ENCODE data around the gene NELL2. TPM values are rescaled to one million over a fixed set of nuclear protein-coding genes. Genes with fewer than 3 reads are reported as not detected.

Gene NELL2
- total and polyA plus RNA-seq, 8 donors: 0.27 to 0.79 (median 0.71) TPM

DNA sequence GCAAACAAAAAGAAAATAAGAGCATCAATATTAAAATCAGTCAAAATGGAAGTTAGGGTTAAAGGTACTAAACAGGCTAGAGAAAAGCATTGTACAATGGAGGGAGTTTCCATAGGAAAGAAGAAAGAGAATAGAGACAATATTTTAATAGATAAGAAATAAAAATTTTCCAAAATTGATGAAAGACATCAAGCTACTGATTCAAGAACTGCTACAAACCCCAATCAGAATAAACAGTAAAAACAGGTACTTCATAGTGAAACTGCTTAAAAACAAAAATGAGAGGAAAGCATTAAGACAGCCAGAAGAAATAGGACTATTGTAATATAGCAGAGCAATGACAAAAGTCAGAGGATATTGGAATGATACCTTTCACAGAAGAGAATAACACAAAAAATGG lies 413.4 kb downstream of the NELL2 start:
- H3K27me3 ChIP-seq: no peaks in the 10 kb centered on the region
- TF ChIP-seq, protein P1, sequence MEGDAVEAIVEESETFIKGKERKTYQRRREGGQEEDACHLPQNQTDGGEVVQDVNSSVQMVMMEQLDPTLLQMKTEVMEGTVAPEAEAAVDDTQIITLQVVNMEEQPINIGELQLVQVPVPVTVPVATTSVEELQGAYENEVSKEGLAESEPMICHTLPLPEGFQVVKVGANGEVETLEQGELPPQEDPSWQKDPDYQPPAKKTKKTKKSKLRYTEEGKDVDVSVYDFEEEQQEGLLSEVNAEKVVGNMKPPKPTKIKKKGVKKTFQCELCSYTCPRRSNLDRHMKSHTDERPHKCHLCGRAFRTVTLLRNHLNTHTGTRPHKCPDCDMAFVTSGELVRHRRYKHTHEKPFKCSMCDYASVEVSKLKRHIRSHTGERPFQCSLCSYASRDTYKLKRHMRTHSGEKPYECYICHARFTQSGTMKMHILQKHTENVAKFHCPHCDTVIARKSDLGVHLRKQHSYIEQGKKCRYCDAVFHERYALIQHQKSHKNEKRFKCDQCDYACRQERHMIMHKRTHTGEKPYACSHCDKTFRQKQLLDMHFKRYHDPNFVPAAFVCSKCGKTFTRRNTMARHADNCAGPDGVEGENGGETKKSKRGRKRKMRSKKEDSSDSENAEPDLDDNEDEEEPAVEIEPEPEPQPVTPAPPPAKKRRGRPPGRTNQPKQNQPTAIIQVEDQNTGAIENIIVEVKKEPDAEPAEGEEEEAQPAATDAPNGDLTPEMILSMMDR (IDR thresholded peaks at IDR 0.05): no peak
- DNase-seq (no peak), FAIRE-seq (no peak), ATAC-seq (no peak)
- H3K9me3 ChIP-seq: no peaks in the 10 kb centered on the region
- H3K4me1 ChIP-seq: no peaks in the 10 kb centered on the region
- H3K36me3 ChIP-seq: no peaks in the 10 kb centered on the region
- intact Hi-C loops (cut with DNase I): no loop called here
- H3K4me3 ChIP-seq: no peak overlapping the region
- H3K27ac ChIP-seq: no peak overlapping the region

DNA sequence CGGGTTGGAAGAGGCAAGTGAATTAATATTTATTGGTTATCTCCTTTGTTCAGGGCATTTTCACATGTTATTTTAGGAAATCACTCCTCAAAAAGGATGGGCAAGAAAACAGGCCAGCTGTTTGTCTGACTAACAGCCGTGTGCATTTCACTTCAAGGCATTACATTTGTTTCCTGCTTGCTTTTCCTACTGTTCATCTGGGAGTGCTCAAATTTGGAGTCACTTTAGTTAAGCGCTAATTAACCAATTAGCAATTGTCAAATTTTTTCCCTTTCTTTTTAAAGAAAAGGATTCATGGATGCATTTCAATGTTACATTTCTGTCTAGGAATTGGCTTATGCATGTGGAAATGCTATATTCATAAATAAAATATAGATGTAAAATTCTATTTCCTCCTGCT lies 415.9 kb downstream of the NELL2 start:
- no peak for FAIRE-seq
- intact Hi-C loops (cut with DNase I): no loop called here
- TF ChIP-seq, protein P1 (IDR thresholded peaks at IDR 0.05): no peak
- Histone ChIP-seq H3K27ac (no peak overlapping the region), H3K4me1 (no peaks in the 10 kb centered on the region), H3K4me3 (no peak overlapping the region), H3K36me3 (no peaks in the 10 kb centered on the region), H3K9me3 (no peaks in the 10 kb centered on the region), H3K27me3 (no peaks in the 10 kb centered on the region)
- no peak for ATAC-seq
- DNase-seq: no peak
- WGBS, 2 donors: 65 to 73% methylated on average over 3 of the region's 3 CpGs

DNA sequence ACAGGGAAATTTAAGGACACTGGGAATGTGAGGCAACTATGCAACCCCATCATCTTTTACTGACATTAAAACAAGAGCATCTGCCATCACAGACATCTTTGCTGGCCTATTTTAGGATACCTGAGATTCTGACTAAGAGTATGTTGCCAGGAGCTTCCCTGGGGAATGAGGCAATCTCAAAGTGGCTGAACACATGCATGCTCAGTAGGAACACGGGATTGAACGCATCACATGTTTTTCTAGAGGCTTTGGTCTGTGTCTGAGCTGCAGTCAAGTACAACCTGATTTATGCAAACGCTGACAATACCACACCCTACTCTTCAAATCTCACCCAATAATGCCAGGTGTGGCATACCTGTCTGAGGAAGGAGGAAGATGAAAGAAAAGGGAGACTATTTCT lies 416.5 kb downstream of the NELL2 start:
- H3K4me1 ChIP-seq: no peaks in the 10 kb centered on the region
- H3K27ac ChIP-seq: no peak overlapping the region
- FAIRE-seq (no peak), ATAC-seq (no peak), DNase-seq (no peak)
- intact Hi-C loops (cut with DNase I): no loop called here
- no peaks in the 10 kb centered on the region for H3K9me3 ChIP-seq
- TF ChIP-seq, protein P1 (IDR thresholded peaks at IDR 0.05): no peak
- H3K27me3 ChIP-seq: no peaks in the 10 kb centered on the region
- H3K36me3 ChIP-seq: no peaks in the 10 kb centered on the region
- H3K4me3 ChIP-seq: no peak overlapping the region
- 57 to 59% methylated on average over 3 of the region's 3 CpGs for WGBS, 2 donors

Other genes with a start within 250 kb of the NELL2 start
- under 1 TPM in 3 of 6 donors, not detected in 3; 0.09 to 0.18 (median 0.09) TPM for gene DBX2, start 174.8 kb upstream of the NELL2 start, total RNA-seq
- under 1 TPM in 1 of 2 donors, not detected in 1; 0.04 TPM for gene DBX2, start 174.8 kb upstream of the NELL2 start, polyA plus RNA-seq